HG03469 (cell line): ENCODE results near the gene CD74.
A peak's percentile ranks its signal among the peaks of the same experiment; 100 is the strongest.
"Not testable (repeated sequence)": the region's sequence is repeated elsewhere in the genome, so short reads cannot be mapped to it uniquely, and the experiment has no call there.

Experiments
- ATAC-seq: cut with Tn5 transposase; IDR thresholded peaks from one replicate; pipeline ENCODE4 v1.9.1; 2021; ENCODE audit warnings: mild to moderate bottlenecking, moderate library complexity, moderate number of reproducible peaks; ENCODE audit not compliant: unreplicated experiment

The CD74 gene

DNA sequence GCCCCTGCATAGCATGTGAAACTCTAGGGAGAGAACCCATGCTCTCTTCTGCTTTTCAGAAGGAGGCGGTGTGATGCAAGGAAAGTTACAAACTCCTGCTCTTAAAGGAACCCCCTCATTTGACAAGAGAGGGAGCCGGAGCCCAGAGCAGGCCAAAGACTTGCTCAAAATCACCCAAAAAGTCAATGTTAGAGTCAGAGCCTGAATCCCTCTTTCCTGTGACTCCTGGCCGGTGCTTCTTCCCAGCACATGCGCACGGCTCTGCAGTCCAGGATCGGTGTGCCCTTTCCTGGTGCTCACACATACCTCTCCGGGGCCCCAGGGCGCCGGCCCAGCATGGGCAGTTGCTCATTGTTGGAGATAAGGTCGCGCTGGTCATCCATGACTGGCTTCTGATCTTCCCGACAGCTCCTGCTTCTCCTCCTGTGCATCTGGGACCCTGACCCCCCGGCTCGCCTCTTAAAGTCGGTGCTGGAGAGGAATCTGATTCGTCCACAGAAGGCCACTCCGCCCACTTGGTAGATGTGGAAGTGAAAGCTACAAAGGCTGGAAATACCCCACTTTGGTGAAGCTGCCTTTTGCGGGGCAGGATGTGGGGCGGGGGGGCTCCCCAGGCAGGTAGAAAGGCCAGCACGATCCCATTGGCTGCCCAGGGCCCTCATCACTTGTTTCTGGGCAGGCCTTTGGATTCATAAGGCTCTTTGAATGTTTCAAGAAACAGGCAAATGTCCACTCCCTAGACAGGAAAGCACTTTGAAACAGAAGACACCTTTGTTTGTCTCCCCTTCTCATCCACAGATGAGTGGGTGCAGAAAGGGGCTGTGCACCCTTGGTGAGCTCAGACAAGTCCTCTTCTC, at the start of gene CD74:
Gene CD74, minus strand, starts transcription at position 592 of the 857 bp plus-strand sequence. Its CDS starts 161 bp downstream, at position 431.
- peak; percentile 55 for ATAC-seq

DNA sequence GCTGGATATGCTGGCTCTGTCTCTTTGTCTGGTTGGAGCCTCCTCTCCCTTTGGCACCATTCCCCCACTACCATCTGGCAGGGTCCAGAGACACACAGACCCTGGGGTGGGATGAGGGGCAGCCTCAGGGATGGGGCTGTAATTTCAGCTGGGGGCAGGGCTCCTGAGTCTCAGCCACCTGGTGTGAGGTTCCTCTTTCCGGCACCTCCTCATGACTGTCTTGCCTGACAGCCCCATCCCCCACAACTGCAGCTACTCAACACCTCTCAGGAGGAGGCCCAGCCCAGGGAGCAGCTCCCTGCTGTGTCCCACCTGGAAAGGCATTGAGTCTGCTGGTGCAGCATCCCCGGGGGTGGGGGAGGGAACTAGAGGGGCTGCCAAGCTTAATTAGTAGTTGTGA, 48.5 kb upstream of the CD74 start:
- ATAC-seq, result peak; percentile 49

DNA sequence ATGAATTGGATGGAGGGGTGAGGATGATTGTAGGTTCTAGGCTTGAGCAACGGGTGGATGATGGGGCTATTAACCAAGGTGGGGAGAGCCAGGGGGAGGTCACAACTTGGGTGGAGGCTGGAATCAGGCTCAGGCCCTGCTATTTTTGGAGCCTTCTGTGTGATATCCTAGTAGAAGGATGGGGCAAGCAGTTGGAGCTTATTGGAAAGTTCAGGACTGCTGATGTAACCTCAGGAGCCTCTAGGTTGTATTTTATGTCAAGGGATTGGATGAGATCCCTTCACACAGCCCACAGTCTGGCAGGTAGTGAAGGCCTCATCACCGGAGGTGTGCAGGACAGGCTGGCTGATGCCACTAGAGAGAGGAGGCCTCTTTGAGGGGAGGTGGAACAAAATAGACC, 48.1 kb upstream of the CD74 start:
- no peak for ATAC-seq

DNA sequence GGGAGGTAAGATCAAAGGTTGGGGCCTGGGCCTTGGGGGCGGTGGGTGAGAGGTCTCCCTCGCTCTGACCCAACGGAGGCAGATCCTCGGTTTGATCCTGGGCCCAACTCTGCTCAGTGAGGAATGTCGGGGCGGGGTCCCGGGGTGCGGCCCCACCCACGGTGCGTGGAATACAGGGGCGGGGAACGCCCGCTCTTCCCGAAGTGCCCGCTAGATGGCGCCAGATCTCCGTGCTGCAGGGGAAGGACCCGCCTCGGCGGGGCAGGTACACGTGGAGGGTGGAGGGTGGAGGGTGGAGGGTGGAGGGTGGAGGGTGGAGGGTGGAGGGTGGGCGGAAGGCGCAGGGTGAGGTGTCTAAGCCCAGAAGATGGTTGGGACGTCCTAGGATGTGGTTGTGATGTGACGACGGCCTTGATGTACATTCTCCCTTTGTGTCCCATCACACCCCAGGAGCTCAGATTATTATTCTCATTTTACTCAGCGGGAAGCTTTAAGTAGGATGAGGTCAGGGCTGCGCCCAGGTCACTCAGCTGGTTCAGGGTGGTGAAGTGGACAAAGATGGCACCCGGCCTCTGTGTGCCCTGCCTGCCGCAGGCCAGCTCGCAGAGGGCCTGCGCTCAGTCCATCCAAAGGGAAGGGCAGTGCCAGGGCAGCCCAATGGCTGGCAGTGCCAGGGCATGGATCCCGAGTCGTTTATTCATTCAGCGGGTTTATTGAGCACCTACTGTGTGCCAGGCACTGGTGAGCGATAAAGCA, 46.3 kb upstream of the CD74 start:
- no peak for ATAC-seq

DNA sequence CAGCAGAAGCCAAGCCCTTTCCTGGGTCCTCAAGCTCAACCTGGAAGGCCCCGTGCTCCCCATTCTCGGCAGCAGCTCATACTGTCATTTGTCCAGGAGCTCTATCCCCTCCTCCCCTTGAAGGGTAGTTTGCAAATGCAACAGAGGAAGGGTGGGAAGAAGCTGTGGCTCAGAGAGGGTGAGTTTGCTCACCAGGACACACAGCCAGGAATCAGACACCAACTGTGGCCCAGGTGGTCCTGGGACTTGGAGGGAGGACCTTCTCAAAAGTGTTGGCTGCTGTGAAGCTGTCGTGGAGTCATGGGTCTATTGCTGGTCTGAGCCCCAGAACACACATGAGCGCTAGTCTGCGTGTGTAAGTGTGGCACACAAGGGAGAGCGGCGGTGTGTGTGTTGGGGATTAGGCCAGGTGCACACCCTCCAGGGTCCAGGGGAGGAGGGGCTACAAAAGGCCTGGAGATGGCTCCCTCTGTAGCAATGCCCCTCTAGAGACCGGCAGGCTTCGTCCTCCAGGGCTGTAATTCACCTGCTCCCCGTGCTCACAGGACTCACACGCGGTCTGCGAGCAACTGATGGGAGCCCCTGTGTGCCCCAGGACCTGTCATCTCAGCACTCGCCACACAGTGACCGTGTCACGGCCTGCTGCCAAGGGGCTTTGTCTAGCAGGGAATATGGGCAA, 45.0 kb upstream of the CD74 start:
- ATAC-seq, result no peak

DNA sequence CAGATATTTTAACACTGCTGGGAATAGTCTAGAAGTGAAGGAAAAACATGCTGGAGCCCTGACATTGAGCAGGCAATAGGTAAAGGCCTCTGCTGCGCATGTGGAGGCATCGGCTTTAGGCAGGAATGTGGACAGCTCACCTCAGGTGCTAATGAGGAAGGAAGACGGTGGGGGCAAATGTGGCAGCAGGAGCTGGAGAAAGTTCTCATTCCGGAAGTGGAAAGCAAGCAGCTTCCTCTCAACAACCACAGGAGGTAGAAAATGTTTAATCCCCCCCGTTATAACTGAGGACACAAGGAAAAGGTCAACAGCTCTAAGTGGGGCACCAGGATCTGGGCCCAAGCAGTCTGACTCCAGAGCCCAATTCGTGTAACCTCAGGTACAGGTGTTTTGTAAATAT, 44.4 kb upstream of the CD74 start:
- no peak for ATAC-seq

DNA sequence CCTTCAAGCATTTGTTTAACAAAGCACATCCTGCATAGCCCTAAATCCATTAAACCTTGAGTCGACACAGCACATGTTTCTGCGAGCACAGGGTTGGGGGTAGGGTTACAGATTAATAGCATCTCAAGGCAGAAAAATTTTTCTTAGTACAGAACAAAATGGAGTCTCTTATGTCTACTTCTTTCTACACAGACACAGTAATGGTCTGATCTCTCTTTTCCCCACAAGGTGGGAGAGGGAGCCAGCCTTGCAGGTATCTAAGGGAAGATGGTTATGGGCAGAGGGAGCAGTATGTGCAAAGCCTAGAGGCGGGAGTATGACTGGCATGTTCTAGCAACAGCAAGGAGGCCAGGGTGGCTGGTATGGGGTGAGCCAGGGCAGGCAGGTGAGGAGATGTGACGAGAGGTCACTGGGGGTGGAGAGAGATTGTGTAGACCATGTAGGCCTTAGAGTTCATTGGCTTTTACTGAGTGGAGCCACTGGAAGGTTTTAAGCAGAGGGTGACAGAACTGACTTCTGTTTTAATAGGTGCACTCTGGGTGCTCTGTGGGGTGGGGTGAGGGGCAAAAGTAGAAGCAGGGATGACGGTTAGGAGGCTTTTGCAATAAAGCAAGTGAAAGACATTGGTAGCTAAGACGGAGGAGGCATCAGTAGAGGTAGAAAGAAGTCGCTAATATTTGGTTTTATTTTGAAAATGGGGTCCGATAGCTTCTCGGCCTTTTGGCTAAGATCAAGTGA, 42.0 kb upstream of the CD74 start:
- ATAC-seq, result no peak

DNA sequence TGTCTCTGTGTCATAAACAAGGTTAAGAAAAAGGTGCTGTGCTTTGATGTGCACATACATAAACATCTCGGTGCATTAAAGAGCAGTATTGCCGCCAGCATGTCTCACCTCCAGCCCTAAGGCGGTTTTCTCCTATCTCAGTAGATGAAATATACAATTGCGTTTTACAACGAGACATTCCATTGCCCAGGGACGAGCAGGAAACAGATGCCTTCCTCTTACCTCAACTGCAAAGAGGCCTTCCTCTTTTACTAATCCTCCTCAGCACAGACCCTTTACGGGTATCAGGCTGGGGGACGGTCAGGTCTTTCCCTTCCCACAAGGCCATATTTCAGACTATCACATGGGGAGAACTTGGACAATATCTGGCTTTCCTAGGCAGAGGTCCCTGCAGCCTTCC, 41.3 kb upstream of the CD74 start:
- ATAC-seq, result not testable (repeated sequence)

DNA sequence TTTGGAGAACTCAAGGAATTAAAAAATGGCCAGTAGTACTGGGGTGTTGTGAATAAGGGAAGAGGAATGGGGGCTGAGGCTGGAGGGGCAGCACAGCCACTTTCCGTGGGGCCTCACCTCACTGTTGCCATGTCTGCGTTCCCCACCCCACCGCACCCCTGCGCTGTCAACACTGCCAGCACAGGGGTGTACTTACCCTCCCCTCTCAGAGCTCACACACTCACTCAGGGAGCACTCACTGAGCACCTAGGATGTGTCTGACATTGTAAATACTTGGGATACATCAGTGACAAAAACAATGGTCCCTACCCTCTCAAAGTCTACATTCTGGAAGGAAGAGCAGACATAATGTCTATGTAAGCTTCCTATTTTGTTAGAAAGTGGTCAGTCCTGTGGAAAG, 40.2 kb upstream of the CD74 start:
- ATAC-seq, result no peak

DNA sequence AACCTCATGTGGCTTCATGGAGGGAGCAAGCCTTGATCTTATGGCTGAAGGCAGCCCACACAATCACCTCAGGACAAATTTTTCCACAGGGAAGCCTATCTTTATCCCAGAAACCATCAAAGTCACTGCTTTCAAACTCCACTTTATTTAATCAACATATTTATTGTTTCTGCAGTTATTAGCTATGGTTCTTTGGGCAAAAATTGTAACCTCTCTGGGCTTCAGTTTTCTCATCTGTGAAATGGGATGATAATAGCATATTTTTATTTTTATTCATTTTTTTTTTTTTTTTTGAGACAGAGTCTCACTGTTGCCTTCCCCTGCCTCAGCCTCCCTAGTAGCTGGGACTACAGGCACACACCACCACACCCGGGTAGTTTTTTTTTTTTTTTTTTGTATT, 38.9 kb upstream of the CD74 start:
- no peak for ATAC-seq

DNA sequence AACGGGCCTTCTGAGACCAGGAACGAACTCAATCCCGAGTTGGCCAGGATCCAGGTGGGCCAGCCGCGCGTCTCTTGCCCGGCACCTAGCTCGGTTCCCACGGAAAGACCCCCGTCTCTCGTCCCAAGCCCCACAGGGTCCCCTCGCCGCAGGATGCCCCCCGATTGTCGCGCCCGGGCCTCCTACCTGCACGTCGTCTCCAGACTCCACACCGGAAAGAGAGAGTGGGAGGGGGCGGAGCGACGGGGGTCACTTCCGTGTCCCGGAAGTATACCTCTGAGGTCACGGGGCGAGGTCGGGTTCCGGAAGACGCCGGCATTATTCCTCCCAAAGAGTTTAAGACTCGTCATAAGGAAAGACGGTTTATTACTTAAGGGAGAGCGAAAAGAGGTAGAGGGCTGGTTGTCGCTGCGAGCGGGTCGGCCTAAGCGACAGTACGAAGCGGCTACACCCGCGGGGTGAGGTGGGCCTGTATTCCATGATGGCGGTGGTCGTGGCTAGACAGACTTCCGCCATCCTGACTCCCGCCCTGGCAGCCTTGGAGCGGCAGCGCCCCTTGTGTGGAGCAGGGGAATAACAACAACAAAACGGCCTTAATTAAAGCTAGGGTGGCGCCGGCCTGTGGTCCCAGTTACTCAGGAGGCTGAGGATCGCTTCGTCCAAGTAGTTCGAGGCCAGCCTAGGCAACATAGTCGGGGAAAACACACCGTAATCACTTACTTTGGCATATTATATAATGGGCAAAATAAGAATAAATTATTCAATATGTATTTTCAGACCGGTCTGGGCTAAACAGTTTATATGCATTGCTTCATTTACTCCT, 37.0 kb upstream of the CD74 start, which contains the start of gene RPS14:
Gene RPS14, minus strand, starts transcription at position 223 of the 823 bp plus-strand sequence. CDS start 2,006 bp downstream, outside the sequence.
- ATAC-seq, result peak; percentile 78

DNA sequence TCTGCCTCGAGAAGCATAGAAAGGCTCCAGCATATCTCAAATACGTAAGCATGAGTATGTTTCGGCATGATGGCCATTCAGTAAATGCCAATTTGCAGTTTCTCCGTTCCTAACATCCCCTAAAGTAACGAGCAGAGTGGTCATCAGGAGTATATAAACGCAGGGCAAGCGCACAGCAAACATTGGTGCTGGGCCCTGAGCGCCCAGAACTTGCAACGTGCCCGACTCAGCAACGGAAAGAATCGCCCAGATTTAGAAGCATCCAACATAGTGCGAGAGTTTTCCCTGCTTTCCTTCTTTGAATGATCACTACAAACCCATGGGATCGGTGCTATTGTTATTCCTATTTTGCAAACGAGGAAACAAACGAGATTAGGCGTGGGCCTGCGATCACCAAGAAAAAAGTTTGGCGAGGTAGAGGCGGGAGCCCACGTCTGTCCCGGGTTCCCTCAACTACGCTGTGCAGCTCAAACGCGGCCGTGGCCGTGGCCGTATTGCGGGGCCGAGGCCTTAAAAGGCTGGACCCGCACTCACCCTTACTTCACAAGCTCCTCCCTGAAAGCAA, 36.3 kb upstream of the CD74 start:
- peak; percentile 7 for ATAC-seq

DNA sequence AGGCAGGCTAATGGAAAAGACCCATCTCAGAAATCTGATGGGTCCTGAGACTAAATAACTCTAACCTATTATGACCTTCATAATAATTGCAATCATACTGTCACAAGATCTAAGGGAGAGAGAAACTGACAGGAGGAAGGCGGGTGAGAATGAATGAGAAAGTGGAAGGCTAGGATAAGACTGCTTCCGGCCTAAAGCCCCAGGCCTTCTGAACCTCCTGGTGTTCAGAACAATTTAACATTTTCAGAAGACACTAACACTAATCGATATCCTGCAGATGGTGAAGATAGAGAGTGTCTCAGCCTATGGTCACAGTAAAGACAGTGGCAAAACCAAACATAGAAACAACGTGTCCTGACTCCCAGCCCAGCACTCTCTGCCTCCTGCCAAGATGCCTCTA, 35.6 kb upstream of the CD74 start:
- ATAC-seq, result no peak

DNA sequence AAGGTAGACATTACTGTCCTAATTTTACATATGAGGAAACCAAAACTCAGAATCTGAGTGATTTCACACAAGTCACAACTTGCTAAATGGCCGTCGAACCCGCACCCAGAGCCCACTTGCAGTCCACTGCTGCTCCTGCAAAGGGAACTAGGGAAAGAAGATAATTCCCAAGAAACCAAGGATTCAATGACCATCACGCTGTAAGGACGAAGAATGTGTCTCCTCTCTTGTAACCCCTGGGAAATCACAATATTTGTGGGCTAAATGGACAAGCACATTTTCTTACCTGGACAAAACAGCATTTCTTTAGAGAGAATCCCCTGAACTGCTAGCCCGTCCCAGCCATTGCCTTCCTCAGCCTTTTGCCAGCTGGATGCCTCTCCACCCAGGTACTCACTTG, 34.5 kb upstream of the CD74 start:
- ATAC-seq, result no peak

DNA sequence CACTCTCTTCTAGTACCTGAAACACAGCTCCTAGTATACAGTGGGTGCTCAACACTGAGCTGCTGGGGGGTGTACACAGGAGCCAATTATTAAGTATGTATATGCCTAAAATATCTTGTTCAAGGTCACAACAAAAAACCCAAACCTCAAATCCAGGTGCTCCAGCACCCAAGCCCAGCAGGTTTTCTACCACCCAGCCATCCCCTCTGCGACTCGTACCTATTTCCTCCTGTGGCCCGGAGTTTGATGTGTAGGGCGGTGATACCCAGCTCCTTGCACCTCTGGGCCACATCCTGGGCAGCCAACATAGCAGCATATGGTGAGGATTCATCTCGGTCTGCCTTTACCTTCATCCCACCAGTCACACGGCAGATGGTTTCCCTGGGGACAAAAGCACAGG, 33.9 kb upstream of the CD74 start:
- no peak for ATAC-seq

DNA sequence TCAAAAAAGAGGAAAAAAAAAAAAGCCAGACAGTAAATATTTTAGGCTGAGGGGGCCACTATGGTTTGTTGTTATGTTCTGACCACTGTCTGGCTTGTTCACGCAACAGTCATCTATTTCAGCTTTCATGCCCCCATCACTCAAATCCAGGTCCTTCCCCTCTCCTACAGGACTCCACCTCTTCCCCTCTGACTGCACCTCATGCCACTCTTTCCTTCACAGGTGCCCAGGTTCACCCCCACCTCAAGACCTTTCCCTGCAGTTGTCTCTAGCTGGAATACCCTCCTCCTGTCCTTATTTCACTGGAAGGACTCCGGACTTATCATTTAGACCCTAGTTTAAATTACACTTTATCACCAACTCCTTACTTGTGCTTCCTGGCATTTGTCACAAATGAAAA, 33.4 kb upstream of the CD74 start:
- ATAC-seq, result no peak

DNA sequence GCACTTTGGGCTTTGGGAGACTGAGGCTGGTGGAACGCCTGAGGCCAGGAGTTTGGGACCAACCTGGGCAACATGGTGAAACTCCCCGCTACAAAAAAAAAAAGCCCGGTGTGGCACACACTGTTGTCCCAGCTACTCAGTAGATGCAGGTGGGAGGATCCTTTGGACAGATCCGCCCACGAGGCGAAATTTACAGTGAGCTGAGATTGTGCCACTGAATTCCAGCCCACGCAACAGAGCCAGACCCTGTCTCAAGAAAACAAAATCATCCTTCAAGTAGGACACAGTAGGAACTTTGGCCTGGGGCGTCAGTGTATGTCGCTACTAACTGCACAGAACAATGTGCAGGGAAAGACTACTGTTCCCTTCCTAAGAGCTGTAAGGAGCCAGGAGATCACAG, 32.1 kb upstream of the CD74 start:
- no peak for ATAC-seq

DNA sequence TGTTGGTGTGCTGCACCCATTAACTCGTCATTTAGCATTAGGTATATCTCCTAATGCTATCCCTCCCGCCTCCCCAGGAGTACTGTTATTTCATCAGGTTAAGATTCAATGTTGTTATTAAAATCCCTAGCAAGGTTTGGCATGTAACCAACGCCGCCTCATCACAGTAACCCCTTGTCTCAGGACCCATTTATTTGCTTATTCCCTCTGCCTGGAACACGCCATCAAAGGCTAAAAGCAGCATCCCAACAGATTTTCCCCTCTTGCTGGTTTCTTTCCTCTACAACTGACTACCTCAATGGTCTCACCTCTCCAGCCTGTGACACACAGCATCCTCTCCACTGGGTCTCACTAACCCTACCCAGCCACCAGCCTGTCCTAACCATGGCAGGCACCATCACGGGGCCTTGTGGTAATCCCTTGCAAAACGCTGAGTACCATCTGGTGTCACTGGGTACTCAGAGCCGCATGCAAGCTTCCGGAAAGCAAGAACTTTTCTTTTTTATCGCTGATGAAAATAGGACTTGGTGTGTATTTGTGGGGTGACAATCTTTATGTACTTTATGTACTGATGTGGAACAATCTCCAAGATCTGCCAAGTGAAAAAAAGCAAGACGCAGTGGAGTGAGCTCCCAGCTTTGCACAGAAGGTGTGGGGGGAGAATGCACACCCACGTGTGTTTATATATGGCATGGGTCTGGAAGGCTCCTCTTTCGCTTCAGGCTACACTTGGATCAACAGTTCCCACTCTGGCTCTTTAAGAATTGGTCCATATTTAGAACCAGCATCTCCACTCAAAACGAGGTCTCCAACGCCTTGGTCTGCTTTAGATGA, 30.7 kb upstream of the CD74 start:
- ATAC-seq, result no peak

DNA sequence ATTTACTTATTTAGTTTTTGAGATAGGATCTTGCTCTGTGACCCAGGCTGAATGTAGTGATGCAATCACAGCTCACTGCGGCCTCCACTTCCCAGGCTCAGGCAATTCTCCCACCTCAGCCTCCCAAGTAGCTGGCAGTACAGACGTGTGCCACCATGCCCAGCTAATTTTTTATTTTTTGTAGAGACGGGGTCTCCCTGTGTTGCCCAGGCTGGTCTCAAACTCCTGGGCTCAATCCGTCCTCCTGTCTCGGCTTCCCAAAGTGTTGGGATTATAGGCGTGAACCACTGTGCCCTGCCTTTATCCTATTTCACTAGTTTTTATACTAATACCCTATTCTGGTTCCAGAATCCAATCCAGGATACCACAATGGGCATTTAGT, 30.0 kb upstream of the CD74 start:
- ATAC-seq, result no peak
